HG02884 (cell line): ENCODE data around the gene PDE8B.

Experiments
- ATAC-seq: cut with Tn5 transposase; IDR thresholded peaks from one replicate; pipeline ENCODE4 v1.9.1; 2021; ENCODE audit warnings: mild to moderate bottlenecking, moderate library complexity; ENCODE audit not compliant: unreplicated experiment

The PDE8B gene

GRCh38 chr5:77210091-77210963, at the start of gene PDE8B:
TSS of gene PDE8B (plus strand) at chr5:77210680. CDS start at chr5:77210926, 246 bp downstream.
- ATAC-seq = no peak

- no peak for ATAC-seq
Observed at GRCh38 chr5:77163453-77163852, 47.0 kb upstream of the PDE8B start.

DNA sequence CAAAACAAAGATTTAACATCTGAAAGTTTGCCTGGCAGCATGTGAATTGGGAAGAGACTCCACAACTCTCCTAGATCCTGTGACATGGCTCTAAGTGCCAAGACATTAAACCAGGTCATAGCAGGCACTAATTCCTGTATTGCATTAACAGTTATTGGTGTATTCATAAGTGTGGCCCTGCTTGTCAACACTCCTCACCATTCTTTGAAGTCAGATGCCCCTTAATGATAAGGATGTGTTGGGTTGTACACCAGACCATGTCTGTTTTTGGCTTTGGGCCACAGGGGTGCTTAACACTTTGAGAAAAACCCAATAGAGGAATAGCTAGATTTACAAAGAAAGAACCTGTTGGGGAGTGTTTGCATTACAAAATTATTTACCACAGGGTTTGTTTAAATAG, 43.4 kb upstream of the PDE8B start:
- no peak for ATAC-seq

DNA sequence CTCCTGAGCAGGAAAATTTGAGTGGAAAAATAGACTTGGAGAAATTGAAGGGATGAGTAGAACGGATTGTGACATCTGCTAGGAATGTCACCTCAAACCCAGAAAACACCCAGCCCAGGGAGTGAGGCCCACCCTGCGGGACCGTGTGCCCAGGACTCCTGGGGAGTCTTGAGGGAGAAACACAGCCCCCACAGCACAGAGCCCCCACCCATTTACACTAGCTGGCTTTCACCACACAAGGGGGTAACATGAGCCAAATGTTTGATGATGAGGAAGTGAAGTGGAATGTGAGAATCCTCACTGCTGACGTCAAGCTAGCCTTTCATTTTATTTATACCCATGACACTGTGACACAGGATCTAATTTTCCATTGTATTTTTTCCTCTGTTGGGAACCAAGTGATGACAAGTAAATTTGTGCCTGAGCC, 42.8 kb upstream of the PDE8B start:
- ATAC-seq = no peak

DNA sequence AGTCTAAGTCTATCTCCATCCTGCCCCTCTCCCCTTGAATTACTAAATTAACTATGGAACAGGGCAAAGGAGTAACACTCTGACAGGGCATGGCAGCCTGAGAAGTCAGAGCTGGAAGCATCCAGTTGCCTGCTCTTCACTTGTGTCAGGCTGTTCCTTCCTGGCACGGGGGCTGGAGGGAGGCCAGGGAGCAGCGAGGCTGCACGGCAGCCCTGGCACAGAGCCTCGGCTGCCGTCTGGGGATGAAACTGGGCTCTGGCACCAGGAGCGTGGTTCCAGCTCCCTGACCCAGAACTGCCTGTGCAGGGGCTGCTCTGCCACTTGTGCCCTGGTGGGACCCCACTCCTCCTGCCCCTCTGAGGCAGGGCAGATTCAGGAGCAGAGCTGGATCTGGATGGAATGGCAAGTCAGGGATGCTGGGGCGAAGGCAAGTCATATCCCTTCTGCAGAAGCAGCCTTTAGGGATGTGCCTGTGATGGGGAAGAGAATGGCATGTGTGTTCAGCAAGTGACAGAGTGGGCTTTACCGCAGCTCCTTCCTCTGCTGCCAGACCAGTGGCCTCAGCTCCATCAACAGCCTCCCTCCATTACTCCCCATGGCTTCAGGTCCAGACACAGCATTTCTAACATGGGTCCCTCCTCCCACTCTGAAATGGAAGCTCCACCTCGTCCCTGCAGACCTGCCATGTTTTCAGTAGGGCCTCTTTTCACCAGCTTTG, 42.2 kb upstream of the PDE8B start:
- no peak for ATAC-seq

GRCh38 chr5:77168879-77169244, 41.6 kb upstream of the PDE8B start:
- ATAC-seq = no peak

DNA sequence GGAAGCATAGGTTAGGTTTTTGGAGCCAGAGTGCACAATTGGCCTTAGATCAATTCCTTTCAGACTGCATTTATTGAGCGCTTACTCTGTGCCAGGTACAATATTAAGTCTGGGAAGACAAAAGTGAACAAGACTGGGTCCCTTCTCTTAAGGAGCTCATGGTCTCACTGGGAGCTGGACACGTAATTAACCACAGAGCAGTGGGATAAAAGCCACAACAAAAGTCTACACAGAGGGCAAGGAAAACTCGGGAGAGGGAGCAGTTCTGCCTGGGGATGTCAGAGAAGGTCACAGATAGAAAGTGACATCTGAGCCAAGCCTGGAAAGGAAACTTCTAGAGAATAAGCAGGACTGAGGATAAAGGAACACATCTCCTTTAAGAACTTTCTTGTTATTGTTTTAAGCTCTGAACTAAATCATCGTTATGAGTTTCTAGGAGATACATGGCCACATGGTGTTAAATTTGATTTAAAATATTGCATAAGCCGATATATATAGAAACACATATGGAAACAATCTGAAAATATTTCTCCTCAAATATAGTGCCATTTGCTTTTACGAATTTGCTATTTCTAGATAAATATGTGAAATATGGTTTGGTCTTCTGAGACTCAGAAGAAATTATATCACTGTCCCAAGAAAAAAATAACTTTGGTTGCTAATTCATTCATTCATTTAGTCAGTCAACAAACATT, 40.1 kb upstream of the PDE8B start:
- no peak for ATAC-seq

- no peak for ATAC-seq
Observed at GRCh38 chr5:77171141-77171910, 39.2 kb upstream of the PDE8B start.

DNA sequence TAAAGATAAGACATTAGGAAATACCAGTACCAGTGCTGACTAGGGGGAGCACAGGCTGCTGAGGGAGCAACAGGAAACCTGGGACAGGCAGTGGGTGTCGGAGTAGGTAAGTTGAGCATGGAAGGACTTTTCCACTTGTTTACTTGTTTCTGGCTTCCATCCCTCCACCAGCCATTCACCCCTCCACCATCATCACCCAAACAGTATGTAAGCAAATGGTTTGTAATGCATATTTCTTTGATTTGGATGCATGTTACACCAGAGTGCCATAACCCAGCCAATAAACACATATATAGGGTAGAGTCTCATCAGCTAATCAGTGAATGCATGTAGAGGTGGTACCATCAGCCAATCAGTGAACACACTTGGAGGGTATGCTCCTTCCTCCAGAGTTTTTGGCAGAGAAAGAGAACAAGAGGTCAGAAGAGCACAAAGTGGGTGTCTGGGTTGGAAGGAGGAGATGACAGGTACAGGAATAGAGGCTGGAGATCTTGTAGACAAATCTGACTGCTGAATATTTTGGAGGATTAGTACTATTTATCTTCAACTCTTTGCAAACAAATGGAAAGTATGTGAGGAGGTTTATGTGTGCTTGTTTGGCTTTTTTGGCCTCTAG, 37.7 kb upstream of the PDE8B start:
- ATAC-seq = no peak

GRCh38 chr5:77174526-77174925, 36.0 kb upstream of the PDE8B start:
- no peak for ATAC-seq

DNA sequence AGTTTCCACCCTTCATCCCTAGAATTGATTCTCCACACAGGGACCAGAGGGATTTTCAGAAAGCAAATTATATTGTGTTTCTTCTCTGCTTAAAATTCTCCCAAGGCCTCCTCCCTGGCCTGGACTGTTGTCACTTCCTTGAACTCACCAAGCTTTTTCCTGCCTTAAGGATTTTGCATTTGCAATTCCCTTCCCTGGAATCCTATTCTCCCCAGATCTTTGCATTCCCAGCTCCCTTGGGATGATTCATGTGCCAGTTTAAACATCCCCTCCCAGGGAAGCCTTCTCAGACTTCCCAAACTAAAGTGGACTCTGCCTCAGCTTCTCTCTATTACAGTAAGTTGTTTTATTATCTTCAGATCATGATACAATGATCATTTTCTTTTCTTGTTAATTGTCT, 35.2 kb upstream of the PDE8B start:
- no peak for ATAC-seq

- ATAC-seq = no peak
Observed at GRCh38 chr5:77176429-77176828, 34.1 kb upstream of the PDE8B start.

GRCh38 chr5:77177576-77177975, 32.9 kb upstream of the PDE8B start:
- ATAC-seq = no peak

- ATAC-seq = no peak
Observed at GRCh38 chr5:77180167-77181081, 30.1 kb upstream of the PDE8B start.

GRCh38 chr5:77181173-77181572, 29.3 kb upstream of the PDE8B start:
- ATAC-seq = no peak

DNA sequence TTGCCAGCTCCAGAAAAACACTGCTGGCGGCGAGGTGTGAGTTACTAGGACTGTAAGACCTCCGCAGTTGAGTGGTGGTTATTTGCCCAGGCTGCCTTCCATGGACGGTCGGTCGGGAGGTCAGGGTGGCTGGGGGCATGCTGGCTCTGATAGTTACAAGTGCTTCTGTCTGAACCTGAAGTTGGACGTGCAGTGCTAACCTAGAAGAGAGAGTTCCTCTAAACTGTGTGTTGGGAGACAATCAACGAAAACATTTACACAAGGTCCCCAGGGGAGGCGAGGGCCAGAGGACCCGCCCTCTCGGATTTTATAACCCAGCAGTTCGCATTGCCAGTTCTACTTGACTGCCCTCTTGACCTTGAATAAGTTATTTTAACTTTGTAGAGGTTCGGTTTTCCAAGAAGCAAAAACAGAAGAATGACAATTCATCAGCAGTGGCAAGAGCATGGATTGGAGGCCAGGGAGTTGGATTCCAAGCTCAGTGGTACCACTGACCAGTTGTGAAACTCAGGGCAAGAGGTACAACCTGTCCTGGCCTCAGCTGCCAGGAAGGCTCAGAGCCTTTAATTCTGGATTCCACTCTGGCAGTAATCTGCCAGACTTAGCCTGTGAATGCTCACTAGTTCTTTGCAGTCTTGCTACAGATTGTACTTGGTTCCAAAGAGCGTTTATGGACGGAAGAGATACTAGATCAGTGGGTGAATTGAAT, 28.7 kb upstream of the PDE8B start:
- ATAC-seq = no peak

GRCh38 chr5:77182367-77182766, 28.1 kb upstream of the PDE8B start:
- no peak for ATAC-seq

DNA sequence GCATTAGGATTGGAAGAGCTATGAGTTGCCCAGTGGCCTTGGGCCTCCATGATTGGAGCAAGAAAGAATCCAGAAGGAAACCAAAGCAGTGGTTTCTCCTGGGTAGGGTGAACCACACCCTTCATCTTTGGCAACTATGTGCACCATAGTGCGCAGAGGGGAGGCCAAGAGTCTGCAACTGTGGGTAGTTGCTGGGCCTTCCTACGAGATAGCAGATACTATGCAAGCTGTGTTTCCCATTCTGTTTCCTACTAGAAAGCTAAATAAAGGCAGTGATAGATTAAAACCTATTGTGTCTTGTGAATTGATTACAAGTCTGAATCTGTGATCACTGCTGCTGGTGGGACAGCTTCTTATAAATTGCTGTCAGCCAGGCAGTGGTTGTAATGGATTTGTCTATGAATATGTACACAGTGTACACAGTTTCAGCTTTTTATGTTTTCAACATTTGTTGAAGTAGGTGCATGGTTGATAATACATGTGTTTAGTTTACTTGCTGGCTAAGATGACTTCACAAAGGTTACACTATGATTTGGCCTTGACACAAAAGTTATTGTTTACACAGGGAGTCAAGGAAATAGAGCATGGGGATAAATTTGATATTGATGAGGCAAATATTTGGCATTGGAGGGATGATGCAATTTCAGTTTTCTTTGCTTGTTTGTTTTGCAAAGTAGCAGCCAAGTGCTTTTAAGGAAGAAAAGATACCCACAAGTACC, 23.7 kb upstream of the PDE8B start:
- ATAC-seq = no peak
